ENCODE data around the gene CGN.

CGN gene, protein sequence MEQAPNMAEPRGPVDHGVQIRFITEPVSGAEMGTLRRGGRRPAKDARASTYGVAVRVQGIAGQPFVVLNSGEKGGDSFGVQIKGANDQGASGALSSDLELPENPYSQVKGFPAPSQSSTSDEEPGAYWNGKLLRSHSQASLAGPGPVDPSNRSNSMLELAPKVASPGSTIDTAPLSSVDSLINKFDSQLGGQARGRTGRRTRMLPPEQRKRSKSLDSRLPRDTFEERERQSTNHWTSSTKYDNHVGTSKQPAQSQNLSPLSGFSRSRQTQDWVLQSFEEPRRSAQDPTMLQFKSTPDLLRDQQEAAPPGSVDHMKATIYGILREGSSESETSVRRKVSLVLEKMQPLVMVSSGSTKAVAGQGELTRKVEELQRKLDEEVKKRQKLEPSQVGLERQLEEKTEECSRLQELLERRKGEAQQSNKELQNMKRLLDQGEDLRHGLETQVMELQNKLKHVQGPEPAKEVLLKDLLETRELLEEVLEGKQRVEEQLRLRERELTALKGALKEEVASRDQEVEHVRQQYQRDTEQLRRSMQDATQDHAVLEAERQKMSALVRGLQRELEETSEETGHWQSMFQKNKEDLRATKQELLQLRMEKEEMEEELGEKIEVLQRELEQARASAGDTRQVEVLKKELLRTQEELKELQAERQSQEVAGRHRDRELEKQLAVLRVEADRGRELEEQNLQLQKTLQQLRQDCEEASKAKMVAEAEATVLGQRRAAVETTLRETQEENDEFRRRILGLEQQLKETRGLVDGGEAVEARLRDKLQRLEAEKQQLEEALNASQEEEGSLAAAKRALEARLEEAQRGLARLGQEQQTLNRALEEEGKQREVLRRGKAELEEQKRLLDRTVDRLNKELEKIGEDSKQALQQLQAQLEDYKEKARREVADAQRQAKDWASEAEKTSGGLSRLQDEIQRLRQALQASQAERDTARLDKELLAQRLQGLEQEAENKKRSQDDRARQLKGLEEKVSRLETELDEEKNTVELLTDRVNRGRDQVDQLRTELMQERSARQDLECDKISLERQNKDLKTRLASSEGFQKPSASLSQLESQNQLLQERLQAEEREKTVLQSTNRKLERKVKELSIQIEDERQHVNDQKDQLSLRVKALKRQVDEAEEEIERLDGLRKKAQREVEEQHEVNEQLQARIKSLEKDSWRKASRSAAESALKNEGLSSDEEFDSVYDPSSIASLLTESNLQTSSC

DNA sequence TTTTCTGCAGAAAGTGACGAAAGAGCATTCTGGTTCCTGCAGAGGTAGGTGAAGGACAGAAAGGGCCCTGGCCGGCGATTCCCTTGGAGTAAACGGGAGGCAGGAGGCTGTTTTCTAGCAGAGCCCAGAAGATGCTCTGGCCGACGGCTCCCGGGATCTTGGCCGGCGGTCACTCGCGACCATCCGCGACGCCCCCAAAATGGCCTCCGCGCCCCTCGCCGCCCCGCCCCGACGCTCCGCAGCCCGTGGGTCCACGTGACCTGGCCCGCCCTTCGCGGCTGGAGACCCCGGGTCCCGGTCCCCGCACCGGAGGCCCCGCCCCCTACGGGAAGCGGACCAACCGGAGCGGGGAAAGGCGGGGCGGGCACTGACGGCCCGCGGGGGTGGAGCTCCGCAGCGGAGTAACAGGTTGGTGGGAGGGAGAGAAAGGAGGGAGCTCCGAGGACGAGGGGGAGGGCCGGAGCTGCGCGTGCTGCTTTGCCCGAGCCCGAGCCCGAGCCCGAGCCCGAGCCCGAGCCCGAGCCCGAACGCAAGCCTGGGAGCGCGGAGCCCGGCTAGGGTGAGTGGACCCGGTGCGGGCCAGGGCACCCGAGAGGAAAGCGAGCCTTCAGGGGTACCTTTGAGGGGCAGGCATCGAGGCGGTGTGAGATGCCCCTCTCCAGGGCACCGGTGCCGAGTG is at the start of gene CGN:
TSS of gene CGN (plus strand) at position 431 of the 679 bp plus-strand sequence. CDS start 7,133 bp downstream, outside the sequence.
- peak; percentile 48 for DNase-seq (ENCODE audit: low spot score)

GRCh38 chr1:151461694-151462093 is 49.5 kb upstream of the CGN start:
- no peak for DNase-seq (ENCODE audit: low spot score)

- DNase-seq (ENCODE audit: low spot score) = no peak
These were observed 46.2 kb upstream of the CGN start for GRCh38 chr1:151465026-151465425.

DNA sequence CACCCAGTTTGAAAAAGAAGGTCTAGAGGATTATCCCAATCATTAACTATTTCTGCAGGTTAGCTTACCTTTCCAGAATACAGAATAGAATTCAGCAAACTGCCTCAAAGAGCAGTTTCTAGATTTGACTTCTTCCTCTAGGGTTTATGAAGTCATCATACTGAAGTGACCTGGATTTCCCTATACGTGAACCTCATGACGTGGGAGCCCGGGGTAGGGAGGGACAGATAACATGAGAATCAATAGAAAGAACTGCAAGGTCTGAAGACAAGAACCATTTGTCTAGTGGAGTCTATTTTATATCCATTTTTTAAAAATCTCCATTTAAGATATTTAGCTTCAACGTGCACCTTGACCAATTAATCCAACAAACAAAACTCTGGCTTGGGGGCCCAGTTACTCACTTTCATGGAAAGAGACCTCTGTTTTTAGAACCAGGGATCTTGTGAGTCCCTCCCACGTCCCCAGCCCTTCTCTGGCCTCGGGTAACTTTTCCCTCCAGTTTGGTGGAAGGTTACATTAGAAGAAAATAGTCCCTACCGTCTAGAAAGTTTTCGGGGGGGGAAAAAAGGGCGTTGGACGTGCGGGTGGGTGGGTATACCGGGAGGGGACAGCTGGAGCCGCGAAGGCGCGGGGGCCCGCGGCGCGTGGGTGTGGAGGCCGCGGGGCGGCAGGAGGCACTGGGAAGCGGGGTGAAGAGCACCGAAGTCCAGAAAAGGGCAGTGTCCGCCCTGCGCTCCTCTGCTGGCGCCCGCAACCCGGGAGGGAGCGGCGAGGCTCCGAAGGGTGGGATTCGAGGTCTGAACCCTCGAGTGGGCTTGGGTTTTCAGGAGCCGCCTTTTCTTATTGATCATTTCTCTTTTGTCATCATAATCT is 38.1 kb upstream of the CGN start:
- DNase-seq (ENCODE audit: low spot score) = peak; percentile 51

GRCh38 chr1:151474745-151475144 is 36.4 kb upstream of the CGN start:
- no peak for DNase-seq (ENCODE audit: low spot score)

- DNase-seq (ENCODE audit: low spot score) = no peak
These were observed 36.0 kb upstream of the CGN start for GRCh38 chr1:151475175-151475574.

DNA sequence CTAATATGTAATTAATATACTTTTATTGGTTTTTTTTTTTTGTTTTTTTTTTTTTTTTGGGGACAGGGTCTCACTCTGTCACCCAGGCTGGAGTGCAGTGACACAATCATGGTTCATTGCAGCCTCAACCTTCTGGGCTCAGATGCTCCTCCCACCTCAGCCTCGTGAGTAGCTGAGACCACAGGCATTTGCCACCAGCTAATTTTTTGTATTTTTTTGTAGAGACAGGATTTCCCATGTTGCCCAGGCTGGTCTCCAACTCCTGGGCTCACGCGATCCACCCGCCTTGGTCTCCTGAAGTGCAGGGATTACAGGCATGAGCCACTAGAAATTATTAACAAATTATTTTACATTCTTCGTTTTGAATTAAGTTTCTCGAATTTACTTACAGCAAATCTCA is 35.1 kb upstream of the CGN start:
- DNase-seq (ENCODE audit: low spot score) = no peak

GRCh38 chr1:151477066-151477465 is 34.1 kb upstream of the CGN start:
- no peak for DNase-seq (ENCODE audit: low spot score)

DNA sequence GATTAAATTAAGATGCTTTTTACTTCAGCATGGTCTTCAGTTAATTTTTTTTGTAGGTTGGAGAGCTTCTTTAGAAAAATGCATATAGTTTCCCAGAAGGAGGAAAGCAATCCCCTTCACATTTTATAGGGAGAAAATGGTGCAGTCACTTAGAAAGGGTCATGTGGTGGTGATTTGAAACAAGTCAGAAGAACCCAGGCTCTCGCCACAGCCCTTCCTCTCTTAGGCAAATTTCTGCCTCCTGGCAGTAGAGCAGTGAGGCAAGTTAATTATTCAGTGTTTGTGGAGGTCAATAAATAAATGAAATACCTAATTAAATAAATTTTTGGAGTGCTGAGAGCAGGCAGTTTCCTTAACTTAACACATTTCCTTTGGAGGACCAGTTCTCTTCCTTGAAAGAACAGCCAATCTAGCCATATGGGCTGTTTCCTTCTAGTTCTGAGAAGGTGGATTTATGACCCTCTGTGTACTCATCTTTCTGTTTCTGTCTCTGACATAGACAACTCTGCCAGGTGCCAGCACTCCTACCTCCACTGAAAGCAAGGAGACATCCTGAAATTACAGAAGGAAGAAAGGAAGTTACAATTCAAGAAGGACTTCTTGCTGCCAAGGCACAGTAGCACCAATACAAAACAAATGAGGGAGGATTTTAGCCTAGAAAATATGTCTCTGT is 32.9 kb upstream of the CGN start:
- no peak for DNase-seq (ENCODE audit: low spot score)

GRCh38 chr1:151478923-151479322 is 32.3 kb upstream of the CGN start:
- DNase-seq (ENCODE audit: low spot score) = no peak

DNA sequence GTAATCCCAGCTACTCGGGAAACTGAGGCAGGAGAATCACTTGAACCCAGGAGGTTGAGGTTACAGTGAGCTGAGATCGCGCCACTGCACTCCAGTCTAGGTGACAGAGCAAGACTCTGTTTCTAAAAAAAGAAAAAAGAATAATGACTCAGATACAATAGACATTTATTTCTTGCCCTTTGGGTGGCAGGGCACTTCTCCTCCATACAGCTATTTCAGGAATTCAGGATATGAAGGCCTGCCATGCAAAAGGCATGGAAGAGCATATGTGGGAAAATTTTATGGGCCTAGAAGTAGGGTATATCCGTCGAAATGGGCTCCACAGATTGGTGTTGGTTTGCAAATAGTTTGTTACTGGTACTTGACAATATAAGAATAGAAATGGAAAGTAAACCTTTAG is 31.7 kb upstream of the CGN start:
- DNase-seq (ENCODE audit: low spot score) = no peak

GRCh38 chr1:151482017-151482416 is 29.2 kb upstream of the CGN start:
- no peak for DNase-seq (ENCODE audit: low spot score)

DNA sequence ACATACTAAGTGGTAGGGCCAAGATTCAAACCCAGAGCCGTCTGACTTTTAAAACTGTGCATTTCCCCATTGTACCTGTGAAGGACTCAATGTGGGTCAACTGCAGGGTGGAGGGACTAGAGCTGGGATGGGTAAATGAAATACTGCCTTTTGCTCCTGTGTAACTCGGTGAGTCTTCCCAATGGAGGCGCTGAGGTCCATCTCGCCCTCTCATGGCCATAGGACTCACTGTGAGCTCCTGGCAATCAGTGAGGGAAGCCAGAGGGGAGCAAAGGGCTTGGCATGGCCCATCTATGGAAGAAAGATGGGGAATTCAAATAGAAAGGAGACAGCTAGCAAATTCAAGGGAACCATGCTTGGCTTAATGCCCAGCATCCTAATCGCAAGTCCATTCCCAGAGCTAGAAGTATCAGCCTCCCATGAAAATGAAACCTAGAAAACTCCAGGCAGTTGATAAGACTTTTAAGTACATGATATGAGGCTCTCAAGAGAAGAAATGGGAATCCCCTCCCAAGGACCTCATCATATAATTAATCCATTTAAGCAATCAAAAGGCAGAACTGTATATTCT is 25.4 kb upstream of the CGN start:
- DNase-seq (ENCODE audit: low spot score) = no peak

DNA sequence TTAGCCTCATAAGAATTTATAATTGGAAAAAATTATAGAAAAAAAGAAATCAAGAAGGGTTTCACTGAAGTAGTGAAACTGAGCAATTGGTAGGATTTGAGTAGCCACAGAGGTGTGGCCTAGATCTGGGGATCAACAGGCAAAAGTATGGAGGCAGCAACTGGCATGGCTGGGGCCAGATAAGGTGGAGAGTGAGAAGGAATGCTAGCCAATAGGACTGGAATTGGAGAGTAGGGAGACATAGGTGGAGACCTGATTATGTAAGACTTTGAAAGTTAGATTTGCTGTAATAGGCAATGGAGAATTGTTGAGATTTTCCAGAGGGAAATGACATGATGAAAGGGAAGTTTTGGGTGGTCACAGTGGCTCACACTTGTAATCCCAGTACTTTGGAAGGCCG is 24.6 kb upstream of the CGN start:
- DNase-seq (ENCODE audit: low spot score) = no peak

GRCh38 chr1:151491641-151492040 is 19.5 kb upstream of the CGN start:
- DNase-seq (ENCODE audit: low spot score) = no peak

DNA sequence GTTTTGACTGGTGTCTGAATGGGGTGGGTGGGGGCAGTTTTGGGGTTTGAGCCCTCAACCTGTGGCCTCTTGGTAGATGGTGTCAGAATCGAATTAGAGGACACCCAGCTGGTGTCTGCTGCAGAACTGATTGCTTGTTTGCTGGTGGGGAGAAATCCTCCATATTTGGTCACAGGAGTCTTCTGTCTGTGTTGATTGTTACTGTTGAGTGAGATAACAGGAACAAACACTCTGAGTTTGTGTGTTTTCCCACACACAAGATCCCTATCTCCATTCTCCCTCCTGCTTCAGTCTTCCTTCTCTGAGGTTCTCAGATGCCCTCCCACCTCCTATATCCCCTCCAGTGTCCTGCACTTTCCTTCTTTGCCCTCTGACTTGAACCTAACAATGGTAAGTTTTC is 19.1 kb upstream of the CGN start:
- DNase-seq (ENCODE audit: low spot score) = no peak

DNA sequence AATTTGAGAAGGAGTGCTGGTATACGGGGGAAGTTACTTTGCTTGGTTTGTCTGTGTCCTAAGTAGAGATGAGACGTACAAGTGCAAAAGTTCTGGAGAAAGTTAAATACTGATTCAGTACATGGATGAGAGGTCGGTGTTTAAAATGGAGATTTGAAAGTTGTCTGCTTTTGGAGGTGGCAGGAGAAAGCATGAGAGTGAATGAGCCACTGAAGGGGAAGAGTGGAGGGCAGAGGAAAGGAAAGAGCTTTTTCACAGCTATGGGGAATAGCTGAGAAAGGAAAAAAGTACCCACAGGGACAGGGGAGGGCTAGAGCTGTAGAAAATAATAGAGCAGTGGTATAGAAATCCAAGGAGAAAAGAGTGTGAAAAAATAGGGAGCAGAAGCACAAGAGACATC is 18.1 kb upstream of the CGN start:
- no peak for DNase-seq (ENCODE audit: low spot score)

DNA sequence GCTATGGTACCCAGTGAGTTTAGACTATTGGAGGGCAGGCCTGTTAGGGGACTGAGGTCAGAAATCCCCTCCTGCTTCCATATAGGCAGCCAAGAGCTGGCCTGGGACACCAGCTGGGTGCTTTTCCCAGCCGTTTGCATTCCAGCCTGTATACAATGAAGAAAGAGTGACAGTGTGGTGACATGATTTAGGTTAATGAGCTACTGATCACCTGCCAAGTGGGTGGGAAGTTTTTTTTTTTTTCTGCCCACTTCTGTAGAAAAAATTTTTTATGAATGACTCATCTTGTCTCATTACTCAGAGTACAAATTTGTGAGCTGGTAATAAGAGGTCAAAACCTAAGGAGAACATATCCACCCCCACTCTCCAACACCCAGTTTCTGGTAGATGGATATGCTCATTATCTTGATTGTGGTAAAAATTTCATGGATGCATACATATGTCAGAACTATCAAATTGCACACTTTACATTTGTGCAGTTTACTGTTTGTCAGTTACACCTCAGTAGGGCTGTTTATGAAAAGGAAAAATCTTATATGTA is 16.4 kb upstream of the CGN start:
- DNase-seq (ENCODE audit: low spot score) = no peak

- DNase-seq (ENCODE audit: low spot score) = no peak
These were observed 15.9 kb upstream of the CGN start for GRCh38 chr1:151495316-151495715.

DNA sequence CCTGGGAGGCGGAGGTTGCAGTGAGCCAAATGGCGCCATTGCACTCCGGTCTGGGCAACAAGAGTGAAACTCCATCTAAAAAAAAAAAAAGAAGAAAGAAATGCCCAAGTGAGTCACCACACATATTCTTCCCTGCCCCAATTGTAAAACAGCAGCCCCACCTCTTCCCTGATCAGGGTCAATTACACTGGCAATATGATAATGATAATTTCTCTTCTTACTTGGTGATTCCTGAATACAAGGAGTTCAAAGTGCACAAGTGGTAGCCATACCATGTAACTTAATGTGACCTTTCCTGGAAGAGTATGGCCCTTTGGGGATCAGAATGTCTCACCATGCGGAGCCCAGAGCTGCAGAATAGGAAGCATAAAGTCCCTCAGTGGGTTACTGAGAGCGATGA is 11.8 kb upstream of the CGN start:
- DNase-seq (ENCODE audit: low spot score) = no peak
